ENCODE measurements around the gene PRR16. TPM values are rescaled to one million over a fixed set of nuclear protein-coding genes. Genes with fewer than 3 reads are reported as not detected.

Gene PRR16
- total RNA-seq, 1 donor from 2014 or later: 0.23 TPM

GRCh38 chr5:120615967-120616645 lies 152.0 kb downstream of the PRR16 start:
- no peak for TF ChIP-seq CTCF (conservative IDR thresholded peaks at IDR 0.05; ENCODE audit: low read depth, low read length)
- peak; percentile 64 for DNase-seq (ENCODE audit: low read depth)
- H3K4me3 ChIP-seq (ENCODE audit: low read depth, low read length): no peak overlapping the region

- H3K4me3 ChIP-seq (ENCODE audit: low read depth, low read length): no peak overlapping the region
- no peak for DNase-seq (ENCODE audit: low read depth)
- no peak for TF ChIP-seq CTCF (conservative IDR thresholded peaks at IDR 0.05; ENCODE audit: low read depth, low read length)
Measured at GRCh38 chr5:120621339-120621738, 157.2 kb downstream of the PRR16 start.

GRCh38 chr5:120624021-120624563 lies 160.0 kb downstream of the PRR16 start:
- no peak for TF ChIP-seq CTCF (conservative IDR thresholded peaks at IDR 0.05; ENCODE audit: low read depth, low read length)
- no peak for DNase-seq (ENCODE audit: low read depth)
- H3K4me3 ChIP-seq (ENCODE audit: low read depth, low read length): no peak overlapping the region

GRCh38 chr5:120628156-120628555 lies 164.1 kb downstream of the PRR16 start:
- TF ChIP-seq CTCF (conservative IDR thresholded peaks at IDR 0.05; ENCODE audit: low read depth, low read length): no peak
- no peak overlapping the region for H3K4me3 ChIP-seq (ENCODE audit: low read depth, low read length)
- no peak for DNase-seq (ENCODE audit: low read depth)

GRCh38 chr5:120630550-120630949 lies 166.4 kb downstream of the PRR16 start:
- H3K4me3 ChIP-seq (ENCODE audit: low read depth, low read length): no peak overlapping the region
- TF ChIP-seq CTCF (conservative IDR thresholded peaks at IDR 0.05; ENCODE audit: low read depth, low read length): no peak

GRCh38 chr5:120631611-120632010 lies 167.5 kb downstream of the PRR16 start:
- no peak overlapping the region for H3K4me3 ChIP-seq (ENCODE audit: low read depth, low read length)
- DNase-seq (ENCODE audit: low read depth): no peak
- no peak for TF ChIP-seq CTCF (conservative IDR thresholded peaks at IDR 0.05; ENCODE audit: low read depth, low read length)

More at GRCh38 chr5:120630550-120630949, 166.4 kb downstream of the PRR16 start:
- no peak for DNase-seq (ENCODE audit: low read depth)

- H3K4me3 ChIP-seq (ENCODE audit: low read depth, low read length): no peak overlapping the region
- no peak for TF ChIP-seq CTCF (conservative IDR thresholded peaks at IDR 0.05; ENCODE audit: low read depth, low read length)
- no peak for DNase-seq (ENCODE audit: low read depth)
Measured at GRCh38 chr5:120632430-120632829, 168.3 kb downstream of the PRR16 start.
